NCI-H1436 treated with DMSO at 0.1 percent for 48 hours (cell line): Measurements from ENCODE around the gene UBAP1.
"Not testable (repeated sequence)": the region's sequence is repeated elsewhere in the genome, so short reads cannot be mapped to it uniquely, and the experiment has no call there.

Experiments used
- DNase-seq: peaks from one replicate; lab custom pipeline; 2025; lab: John Stamatoyannopoulos, UW

Gene UBAP1

GRCh38 chr9:34224349-34224748 lies 45.5 kb downstream of the UBAP1 start:
- DNase-seq, result no peak

- not testable (repeated sequence) for DNase-seq
Measured at GRCh38 chr9:34226144-34226760, 47.4 kb downstream of the UBAP1 start.

DNA sequence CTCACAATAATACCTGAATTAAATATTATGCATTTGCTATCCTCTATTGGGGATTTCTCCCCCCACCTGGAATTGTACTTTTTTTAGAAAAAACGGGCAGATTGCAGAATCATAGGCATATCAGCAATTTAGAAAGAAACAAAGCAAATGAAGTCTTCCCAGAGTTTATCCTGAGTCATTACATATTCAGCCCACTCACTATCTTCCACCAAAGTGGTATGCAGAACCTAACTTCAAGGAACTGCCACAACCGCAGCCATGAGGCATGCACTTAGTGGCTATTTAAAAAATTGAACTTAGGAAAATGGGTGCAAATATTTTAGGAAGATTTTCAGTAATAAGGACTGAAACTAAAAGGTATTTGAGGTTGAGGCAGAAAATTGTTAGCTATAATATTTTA lies 48.6 kb downstream of the UBAP1 start:
- no peak for DNase-seq

DNA sequence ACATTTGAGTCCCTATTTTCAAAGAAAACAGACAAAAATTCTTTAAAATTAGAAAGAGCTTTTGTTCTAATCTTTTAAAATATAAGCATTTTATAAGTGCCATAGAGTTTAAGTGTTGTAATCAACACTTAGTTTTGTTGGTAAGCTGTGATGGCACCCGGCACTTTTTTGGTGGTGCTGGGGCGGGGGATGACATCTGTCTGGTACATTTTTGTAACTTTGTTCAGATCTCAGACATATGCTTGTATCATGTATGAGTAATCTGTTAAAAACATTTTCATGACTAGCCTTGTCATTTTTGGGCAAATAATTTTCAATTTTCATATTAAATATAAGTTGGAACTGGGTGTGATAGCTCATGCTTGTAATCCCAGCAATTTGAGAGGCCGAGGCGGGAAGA lies 51.7 kb downstream of the UBAP1 start:
- no peak for DNase-seq

GRCh38 chr9:34232201-34232600 lies 53.4 kb downstream of the UBAP1 start:
- DNase-seq, result no peak

DNA sequence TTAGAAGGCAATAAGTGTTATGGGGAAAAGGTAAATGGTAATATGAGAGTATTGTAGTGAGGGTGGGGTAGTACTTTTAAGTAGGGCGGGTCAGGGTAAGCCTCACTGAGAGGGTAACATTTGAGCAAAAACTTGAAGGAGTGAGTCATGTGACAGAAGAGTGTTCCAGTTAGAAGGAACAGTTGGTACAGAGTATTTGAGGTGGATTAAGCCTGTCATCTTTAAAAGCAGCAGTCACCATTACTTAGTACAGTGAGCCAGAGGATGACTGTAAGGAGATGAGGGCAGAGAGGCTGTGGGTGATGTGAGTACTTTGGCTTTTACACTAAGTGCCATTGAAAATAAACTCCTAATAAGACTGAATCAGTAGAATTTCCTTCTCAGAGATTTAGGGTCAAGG lies 54.8 kb downstream of the UBAP1 start:
- no peak for DNase-seq

DNA sequence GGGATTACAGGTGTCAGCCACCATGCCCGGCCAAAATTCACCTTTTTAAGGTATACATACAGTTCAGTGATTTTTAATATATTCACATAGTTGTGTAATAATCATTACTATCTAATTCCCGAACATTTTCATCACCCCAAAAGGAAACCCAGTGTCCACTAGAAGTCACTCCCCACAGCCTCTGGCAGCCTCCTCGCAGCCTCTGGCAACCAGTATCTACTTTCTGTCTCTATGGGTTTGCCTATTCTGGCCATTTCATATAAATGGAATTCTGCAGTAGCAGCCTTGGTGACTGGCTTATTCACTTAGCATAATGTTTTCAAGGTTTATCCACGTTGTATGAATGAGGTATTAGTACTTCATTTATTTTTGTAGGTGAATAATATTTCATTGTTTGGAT lies 59.0 kb downstream of the UBAP1 start:
- DNase-seq, result no peak

- no peak for DNase-seq
Measured at GRCh38 chr9:34240006-34240405, 61.2 kb downstream of the UBAP1 start.

DNA sequence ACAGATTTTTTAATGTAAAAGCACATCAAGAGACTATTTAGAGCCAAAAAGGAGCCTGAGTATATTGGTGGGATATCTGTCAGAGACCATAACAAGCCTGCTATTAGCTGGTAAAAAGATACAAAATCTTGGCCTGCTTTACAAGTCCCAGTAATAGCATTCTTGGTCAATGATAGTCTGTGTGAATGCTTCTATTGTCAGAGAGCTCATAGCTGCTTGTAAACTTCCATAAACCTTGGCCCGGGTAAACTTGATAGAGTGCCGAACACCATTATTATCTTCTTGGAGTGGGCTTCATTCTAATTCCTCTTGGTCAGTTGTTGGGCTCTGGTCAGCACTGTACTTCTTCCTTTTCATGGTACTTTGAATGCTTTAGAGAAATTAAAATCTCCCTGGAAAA lies 64.0 kb downstream of the UBAP1 start:
- no peak for DNase-seq

GRCh38 chr9:34245212-34245611 lies 66.4 kb downstream of the UBAP1 start:
- not testable (repeated sequence) for DNase-seq

GRCh38 chr9:34246453-34246852 lies 67.6 kb downstream of the UBAP1 start:
- DNase-seq, result no peak

DNA sequence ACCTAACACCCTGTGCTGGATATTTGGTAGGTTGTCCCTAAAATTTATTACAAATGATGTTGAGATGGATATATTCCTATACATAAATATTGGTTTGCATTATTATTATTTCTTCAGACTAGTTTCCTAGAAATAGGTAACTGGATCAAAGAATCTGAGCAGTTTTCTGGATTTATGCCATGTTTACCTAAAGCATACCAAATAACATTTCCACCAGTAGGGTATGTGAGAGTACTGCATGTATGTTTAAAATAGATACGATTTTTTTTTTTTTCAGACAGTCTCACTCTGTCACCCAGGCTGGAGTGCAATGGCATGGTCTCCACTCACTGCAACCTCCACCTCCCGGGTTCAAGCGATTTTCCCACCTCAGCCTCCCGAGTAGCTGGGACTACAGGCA lies 68.9 kb downstream of the UBAP1 start:
- DNase-seq, result not testable (repeated sequence)

DNA sequence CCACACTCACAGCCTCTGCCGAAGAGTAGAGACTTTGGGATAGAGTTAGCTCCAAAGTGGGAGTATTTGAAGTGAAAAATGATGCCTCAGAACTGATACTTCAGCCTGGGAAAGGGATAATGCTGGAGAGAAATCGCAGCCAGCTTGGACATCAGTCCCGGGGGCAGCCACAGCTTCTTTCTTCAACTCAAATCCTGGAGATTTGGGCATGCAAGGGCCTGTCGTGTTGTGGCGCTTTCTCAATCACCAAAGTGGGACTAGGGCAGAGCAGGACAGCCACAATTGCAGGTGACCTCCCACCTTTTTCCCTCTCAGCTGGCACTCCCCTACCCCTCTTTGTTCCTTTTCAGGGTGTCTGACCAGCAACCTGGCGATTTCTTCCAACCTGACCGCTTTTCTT lies 70.4 kb downstream of the UBAP1 start:
- no peak for DNase-seq

DNA sequence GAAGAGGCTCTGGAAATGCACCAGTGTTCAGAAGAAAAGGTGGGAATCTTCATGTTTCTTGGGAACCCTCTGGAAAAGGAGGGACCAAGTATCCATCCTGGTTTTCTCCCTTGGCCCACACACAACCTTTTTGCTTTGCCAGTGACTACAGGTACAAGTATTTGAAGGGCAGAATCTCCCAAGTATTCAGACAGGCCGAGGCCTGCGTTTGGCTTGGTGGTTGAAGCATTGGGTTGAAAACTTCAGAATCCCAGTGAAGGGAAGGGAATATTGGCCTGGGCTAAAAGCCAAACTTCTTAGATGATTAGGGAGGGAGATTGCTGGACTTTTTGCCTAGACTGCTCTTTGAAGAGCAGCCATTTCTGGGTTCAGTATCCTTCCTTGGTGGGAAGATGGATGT lies 71.9 kb downstream of the UBAP1 start:
- DNase-seq, result no peak

- no peak for DNase-seq
Measured at GRCh38 chr9:34252016-34252415, 73.2 kb downstream of the UBAP1 start.

GRCh38 chr9:34252670-34253459 lies 74.0 kb downstream of the UBAP1 start:
- DNase-seq, result no peak

DNA sequence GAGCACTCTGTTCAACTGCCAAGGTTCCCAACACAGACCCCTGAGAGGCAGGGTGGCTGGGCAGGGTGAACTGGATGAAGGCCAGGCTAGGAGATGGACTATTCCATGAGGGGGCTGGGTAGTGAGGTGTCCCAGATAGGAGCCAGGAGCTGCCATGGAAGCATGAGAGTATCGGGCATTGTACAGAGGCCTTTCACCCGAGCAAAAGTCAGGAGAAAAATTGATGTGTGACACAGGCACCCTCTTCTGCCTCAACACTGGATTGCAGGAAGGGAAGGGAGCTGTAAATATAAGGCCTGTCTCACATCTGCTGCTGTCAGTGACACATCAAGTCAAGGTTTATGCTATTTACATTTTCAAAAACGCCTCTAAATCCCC lies 74.6 kb downstream of the UBAP1 start:
- no peak for DNase-seq

DNA sequence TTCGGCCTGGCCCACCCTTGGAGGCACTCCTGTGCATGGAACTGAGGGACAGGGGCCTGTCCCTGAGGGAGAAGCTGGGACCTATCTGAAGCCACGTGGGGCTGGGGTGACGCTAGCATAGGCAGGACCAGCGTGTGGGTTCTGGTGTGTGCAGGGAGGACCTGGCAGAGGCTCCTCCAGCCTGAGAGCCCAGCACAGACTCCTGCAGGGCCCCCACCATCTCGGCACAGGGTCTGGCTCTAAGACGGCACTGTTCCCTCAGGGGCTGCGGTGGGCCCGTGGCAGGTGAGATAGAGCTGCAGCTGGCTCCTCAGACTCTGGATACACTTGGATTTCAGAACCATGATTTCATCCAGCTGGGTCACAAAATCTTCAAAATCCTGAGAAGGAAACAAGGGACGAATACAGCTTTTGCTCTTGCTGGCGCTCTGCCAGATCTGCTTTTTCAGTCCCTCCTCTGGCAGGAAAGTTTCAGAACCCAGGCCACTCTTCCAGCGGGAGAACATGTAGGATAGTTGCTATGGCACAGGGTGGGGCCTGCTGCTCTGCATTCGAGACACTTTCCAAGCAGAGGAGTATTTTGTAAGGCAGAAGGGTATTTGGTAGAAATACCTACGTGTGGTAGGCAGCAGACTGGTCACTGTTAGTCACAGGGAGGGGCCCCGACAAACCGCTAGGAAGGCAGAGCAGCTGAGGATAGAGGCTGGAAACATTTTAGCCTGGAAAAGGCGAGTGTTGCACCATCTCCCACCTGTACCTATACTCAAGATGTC lies 75.5 kb downstream of the UBAP1 start:
- DNase-seq, result no peak

DNA sequence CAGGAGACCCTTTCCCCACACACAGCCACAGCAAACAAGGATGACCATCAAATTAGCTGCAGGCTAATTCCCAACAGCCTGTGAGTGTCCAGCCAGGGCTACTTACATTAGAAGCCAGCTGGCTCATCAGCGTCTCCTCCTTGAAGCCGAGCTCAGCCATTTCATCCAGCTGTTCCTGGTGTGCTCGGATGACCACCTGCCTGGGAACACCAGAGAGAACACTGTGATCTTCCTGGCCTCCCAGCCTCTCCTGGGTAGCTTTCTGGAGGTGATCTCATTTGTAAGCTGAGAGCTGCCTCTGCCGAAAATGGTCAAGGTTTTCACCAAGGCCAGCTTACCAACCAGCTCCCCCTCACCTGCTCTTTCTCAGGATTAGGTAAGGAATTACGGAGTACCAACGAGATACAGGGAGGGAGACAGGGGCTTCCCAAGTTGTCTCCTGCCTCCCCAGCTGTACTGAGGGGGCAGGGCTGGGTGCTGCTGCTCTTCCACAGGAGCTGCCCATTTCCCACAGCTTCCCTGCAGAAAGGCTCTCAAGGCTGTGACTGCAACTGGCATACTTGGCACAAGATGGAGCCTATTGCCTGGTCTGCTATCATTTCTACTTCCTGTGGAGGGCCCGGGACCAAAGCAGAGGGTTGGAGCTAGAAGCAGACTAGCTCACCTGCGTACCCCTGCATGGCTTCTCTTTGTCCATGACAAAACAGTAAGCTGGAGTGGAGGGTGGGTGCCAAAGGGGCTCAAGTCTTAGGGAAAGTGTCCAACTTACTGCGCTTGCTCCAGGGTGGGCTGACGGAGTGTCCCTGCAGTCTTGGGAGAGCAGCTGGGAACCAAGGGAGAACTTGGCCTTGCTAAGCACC lies 76.4 kb downstream of the UBAP1 start:
- no peak for DNase-seq

- DNase-seq, result no peak
Measured at GRCh38 chr9:34256104-34256503, 77.3 kb downstream of the UBAP1 start.

DNA sequence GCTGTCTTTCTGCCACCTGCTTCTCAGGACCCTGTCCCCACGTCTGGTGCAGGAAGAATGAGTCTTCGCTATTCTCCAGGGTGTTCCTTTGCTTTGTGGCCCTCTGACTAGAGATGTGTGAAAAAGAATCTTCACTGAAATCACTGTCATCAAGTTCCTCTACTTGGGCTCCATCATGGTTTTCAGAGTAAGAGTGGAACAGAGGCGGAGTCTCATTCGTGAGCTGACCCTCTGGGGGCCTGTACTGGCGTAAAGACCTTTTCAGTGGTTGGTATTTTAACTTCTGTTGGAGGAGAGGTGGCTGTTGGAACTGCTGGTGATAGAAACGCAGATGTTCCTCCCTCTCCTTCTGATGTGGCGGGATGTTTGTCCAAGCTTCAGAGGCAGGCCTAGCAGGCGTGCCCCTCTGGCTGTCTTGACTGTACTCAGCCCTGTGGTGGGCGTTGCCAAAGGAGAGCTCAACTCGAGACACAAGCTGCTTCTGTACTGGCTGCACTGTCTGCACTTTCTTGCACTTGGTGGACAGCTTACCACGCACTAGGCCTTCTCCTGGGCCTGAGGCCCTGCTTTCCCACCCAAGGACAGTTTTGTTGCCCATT lies 78.2 kb downstream of the UBAP1 start:
- no peak for DNase-seq

- no peak for DNase-seq
Measured at GRCh38 chr9:34259315-34259714, 80.5 kb downstream of the UBAP1 start.
